ENCODE results near the gene DENND5B. TPM values are rescaled to one million over a fixed set of nuclear protein-coding genes. Genes with fewer than 3 reads are reported as not detected.

The DENND5B gene
- total and polyA plus RNA-seq, 12 donors, result 5.2 to 60.8 (median 45.3) TPM

DNA sequence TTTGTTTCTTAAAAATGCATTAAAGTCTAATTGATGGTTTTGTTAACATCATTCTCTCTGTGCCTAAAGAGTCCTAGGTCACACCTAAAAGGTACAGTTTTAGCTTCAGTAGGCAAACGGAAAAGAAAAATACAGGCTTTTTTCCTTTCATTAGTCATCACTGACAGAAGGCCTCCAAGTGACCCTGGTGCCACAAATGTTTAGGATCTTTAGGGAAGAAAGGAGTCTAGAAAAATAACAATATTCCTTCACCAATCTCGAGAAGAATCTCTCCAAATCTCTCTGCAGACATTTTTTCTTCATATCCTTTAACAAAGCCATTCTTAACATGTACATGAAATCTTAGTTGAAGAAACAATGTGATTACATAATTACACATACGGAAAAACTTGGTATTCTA lies 2.0 kb downstream of the DENND5B start:
- ATAC-seq (no peak), DNase-seq (no peak)
- Histone ChIP-seq H3K27ac (peak overlapping the region in 7 of 10 donors; percentile 97 to 99 (median 97)), H3K4me3 (peak overlapping the region in 9 of 10 donors; percentile 63 to 99 (median 89)), H3K36me3 (no peaks in the 10 kb centered on the region), H3K27me3 (peaks cover 0 to 8% (median 0%) of the 10 kb centered on the region in 7 donors), H3K4me1 (peaks cover 0 to 53% (median 30%) of the 10 kb centered on the region in 9 donors), H3K9me3 (no peaks in the 10 kb centered on the region)
- intact Hi-C loops (cut with DNase I), result loop anchor here in 3 of 10 donors (5.0 to 10.0 kb wide), 3 partner anchors 54 to 114 kb away; no protein-coding TSS in a partner anchor
- no peak for TF ChIP-seq CTCF (IDR thresholded peaks at IDR 0.05)
- 29% methylated on average over 3 of the region's 3 CpGs for WGBS, 2 donors

GRCh38 chr12:31586728-31587127 lies 4.2 kb downstream of the DENND5B start:
- TF ChIP-seq CTCF (IDR thresholded peaks at IDR 0.05), result no peak
- 75 to 90% methylated on average over 4 of the region's 4 CpGs for WGBS, 2 donors
- DNase-seq (no peak), ATAC-seq (no peak)
- Histone ChIP-seq H3K4me3 (no peak overlapping the region), H3K27me3 (peaks cover 0 to 7% (median 0%) of the 10 kb centered on the region in 7 donors), H3K4me1 (peaks cover 0 to 64% (median 34%) of the 10 kb centered on the region in 9 donors), H3K36me3 (no peaks in the 10 kb centered on the region), H3K9me3 (no peaks in the 10 kb centered on the region), H3K27ac (no peak overlapping the region)
- intact Hi-C loops (cut with DNase I), result loop anchor here in 3 of 10 donors (5.0 to 10.0 kb wide), 3 partner anchors 52 to 112 kb away; no protein-coding TSS in a partner anchor

- DNase-seq, result no peak
- no peak for ATAC-seq
- H3K4me3 ChIP-seq, result no peak overlapping the region
- WGBS, 2 donors, result 76 to 81% methylated on average over 2 of the region's 2 CpGs
- intact Hi-C loops (cut with DNase I), result loop anchor here in 3 of 10 donors (5.0 to 10.0 kb wide), 3 partner anchors 51 to 111 kb away; no protein-coding TSS in a partner anchor
- peaks cover 0 to 60% (median 34%) of the 10 kb centered on the region in 9 donors for H3K4me1 ChIP-seq
- no peak overlapping the region for H3K27ac ChIP-seq
- no peaks in the 10 kb centered on the region for H3K9me3 ChIP-seq
- H3K27me3 ChIP-seq, result no peaks in the 10 kb centered on the region
- no peak for TF ChIP-seq CTCF (IDR thresholded peaks at IDR 0.05)
- no peaks in the 10 kb centered on the region for H3K36me3 ChIP-seq
Measured at GRCh38 chr12:31585895-31586294, 5.0 kb downstream of the DENND5B start.

DNA sequence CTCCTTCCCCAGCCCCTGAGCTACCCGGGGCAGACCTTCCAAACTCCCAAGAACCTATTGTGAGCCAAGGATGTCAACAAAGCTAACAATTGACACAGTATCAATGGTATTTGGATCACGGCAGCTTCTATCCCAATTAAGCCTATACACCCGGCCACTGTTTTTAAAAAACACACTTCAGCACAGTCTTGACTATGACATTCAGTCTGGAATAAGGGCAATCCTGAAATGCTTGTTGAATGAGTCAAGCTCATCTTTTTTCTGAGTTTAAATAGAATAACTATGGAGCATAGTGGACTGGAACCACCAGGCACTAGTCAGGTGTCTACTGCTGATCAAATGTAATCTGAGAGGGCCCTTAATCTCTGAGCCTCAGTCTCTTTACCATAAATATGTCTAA lies 5.7 kb downstream of the DENND5B start:
- 65 to 85% methylated on average over 3 of the region's 3 CpGs for WGBS, 2 donors
- Histone ChIP-seq H3K4me3 (no peak overlapping the region), H3K4me1 (peaks cover 0 to 60% (median 34%) of the 10 kb centered on the region in 9 donors), H3K36me3 (no peaks in the 10 kb centered on the region), H3K27me3 (no peaks in the 10 kb centered on the region), H3K9me3 (no peaks in the 10 kb centered on the region), H3K27ac (peak overlapping the region in 1 of 10 donors; percentile 23)
- DNase-seq (no peak), ATAC-seq (no peak)
- intact Hi-C loops (cut with DNase I), result loop anchor here in 3 of 10 donors (5.0 to 10.0 kb wide), 3 partner anchors 50 to 110 kb away; no protein-coding TSS in a partner anchor
- TF ChIP-seq CTCF (IDR thresholded peaks at IDR 0.05), result no peak

Measured in heart right ventricle (tissue), 16 donors.